ENCODE results near the gene UBAC1.
"Not testable (repeated sequence)": the region's sequence is repeated elsewhere in the genome, so short reads cannot be mapped to it uniquely, and the experiment has no call there.

The UBAC1 gene

DNA sequence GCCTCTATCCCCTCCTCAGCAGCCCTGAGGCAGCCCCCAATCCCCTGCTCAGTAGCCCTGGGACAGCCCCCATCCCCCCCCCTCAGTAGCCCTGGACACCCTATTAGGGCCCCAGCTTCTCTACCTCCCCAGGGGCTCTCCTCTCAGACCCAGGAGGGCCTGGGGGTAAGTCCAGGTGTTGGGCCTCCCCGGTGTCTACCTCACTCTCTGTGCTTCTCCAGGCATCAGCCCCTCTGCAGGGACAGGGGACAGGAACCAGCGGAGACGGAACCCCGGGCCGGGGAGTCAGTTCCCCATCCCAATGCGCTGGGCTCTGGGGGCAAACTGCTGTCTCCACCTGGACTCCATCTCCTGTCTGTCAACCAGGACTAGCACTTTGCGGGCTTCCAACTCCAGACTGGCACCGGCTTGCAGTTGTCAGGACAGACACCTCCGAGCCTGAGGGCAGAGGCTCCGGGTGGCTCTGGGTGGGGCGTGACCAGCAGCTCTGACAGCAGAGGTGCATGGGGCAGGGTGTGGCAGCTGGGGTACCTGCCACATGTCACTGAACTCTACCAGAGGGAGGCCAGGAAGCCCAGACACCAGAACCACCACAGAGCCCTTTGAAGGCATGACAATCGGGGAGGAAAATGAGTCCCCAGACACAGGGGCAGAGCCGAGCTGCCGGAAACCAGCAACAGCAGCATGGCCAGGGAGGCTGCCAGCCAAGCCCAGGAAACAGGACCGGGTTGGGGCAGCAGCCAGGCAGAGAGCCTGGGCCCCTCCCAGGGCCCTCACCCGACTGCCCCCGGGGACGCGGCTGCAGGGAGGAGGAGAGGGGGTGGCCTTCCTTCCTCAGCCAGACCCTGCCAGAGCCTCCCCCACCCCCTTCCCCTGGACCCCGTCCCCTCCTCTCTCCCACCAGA, 17.7 kb upstream of the UBAC1 start:
- no peak overlapping the region for H3K4me3 ChIP-seq (ENCODE audit: low read depth, low read length)

DNA sequence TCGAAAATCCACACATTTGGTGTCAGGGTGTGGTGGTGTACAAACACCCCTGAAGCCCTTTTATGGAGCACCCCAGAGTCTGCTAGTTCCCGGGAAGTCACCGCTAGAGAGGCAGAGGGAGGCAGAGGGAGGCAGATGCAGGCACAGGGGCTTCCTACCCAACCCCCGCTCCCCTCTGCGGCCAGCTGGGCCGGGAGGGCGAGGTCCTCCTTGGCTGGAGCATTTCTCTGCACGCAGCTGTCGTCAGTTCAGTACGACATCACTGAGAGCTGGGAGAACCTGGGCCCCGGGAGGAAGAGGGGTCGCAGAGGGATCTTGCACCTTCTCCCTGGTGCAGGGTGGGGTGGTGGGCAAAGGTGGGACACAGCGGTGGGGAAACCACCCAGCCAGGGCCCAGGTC, 15.8 kb upstream of the UBAC1 start:
- H3K4me3 ChIP-seq (ENCODE audit: low read depth, low read length): no peak overlapping the region

- H3K4me3 ChIP-seq (ENCODE audit: low read depth, low read length): no peak overlapping the region
Observed at GRCh38 chr9:135976531-135976930, 15.4 kb upstream of the UBAC1 start.

- no peak overlapping the region for H3K4me3 ChIP-seq (ENCODE audit: low read depth, low read length)
Observed at GRCh38 chr9:135975834-135976233, 14.7 kb upstream of the UBAC1 start.

DNA sequence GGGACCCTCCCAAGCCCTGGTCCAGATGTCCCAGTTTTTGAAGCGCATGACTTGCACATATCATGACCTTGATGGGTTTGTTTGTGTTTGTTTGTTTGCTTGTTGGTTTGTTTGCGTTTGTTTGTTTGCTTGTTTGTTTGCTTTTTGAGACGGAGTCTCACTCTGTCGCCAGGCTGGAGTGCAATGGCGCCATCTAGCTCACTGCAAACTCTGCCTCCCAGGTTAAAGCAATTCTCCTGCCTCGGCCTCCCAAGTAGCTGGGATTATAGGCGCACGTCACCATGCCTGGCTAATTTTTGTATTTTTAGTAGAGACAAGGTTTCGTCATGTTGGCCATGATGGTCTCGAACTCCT, 13.0 kb upstream of the UBAC1 start:
- H3K4me3 ChIP-seq (ENCODE audit: low read depth, low read length): no peak overlapping the region

DNA sequence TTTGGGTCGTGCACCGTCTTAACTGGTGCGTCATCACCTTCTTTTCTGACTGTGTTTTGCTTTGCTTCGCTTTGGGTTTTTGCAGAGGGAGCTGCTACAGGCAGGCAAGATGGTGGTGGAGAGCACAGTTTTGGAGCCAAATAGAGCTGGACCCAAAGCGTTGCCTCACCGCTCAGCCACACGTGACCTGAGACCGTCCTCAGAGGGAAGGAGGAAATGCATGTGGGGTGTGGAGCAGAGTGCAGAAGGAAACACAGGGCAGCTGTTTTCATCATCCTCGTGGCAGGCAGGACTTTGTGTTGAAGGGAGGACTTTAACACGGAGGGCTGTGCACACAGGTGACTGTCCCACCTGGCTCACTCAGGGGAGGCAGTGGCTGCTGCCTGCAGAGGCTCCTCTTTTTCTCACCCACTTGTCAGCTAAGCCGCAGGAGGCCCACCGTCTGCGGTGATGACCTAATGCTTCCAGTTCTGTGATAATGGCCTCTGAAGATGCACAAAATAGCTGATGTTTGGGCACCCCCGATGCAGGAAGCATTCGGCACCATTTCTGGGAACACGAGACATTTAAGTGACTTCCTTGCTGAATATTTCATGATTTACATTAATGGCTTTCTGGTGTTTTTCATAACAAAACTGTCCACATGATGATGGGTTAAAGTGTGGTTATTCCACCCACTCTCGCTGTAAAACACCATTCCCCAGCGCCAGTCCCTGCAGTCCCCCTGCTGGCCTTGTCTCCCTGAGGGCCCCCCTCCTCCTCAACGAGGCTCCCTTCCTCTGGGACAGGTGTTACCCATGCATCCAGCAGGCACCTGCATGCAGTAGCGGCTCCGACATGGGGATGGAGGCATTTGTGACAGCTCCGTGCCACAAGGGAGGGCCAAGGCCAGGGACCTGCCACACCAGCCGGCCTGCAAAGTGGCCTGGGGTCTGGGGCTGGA, 12.4 kb upstream of the UBAC1 start:
- H3K4me3 ChIP-seq (ENCODE audit: low read depth, low read length): no peak overlapping the region

- no peak overlapping the region for H3K4me3 ChIP-seq (ENCODE audit: low read depth, low read length)
Observed at GRCh38 chr9:135971892-135972291, 10.7 kb upstream of the UBAC1 start.

GRCh38 chr9:135971111-135971766, 10.1 kb upstream of the UBAC1 start:
- no peak overlapping the region for H3K4me3 ChIP-seq (ENCODE audit: low read depth, low read length)

GRCh38 chr9:135970128-135970815, 9.1 kb upstream of the UBAC1 start:
- H3K4me3 ChIP-seq (ENCODE audit: low read depth, low read length): no peak overlapping the region

DNA sequence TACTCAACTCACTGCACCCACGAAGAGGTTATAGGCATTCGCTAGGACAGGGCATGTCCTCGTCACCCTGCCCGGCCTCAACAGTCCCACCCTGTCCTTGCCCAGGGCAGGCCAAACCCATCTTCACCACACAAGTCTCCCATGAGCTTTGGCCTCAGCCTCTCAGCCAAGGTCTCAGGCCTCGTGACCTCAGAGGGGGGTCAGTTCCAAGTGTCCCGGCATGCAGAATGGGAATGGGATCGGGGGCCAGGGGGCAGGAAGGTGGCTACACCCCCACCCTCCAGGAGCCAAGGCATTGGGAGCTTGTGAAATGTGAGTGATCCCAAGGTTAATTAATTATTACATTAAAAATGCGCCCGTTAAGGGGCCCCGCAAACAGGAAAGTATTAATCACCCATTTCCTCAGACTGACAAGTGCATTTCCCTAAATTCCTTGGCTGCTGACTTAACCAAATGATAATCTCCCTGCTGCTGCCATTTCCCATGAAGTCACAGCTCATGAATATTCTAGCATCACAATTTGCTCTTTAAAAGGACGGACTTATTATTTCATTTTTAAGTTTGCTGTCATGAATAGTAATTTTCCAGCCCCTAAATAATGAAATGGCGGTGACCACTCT, 8.0 kb upstream of the UBAC1 start:
- H3K4me3 ChIP-seq (ENCODE audit: low read depth, low read length): no peak overlapping the region

DNA sequence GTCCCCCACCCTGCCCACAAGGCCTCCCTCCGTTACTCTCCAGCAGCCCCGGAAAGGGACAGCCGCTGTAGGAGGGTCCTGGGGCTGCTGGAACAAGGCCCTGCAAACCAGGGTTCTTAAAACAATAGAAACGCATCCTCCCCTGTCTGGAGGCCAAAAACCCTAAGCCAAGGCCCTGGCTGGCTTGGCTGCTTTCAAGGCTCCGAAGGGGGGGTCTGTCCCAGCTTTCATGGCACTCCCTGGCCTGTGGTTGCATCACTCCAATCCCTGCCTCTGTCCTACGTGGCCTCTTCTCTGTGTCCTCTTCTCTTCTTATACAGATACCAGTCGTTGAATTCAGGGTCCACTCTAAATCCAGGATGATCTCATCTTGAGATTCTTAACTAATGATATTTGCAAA, 7.4 kb upstream of the UBAC1 start:
- no peak overlapping the region for H3K4me3 ChIP-seq (ENCODE audit: low read depth, low read length)

GRCh38 chr9:135968083-135968476, 6.9 kb upstream of the UBAC1 start:
- no peak overlapping the region for H3K4me3 ChIP-seq (ENCODE audit: low read depth, low read length)

DNA sequence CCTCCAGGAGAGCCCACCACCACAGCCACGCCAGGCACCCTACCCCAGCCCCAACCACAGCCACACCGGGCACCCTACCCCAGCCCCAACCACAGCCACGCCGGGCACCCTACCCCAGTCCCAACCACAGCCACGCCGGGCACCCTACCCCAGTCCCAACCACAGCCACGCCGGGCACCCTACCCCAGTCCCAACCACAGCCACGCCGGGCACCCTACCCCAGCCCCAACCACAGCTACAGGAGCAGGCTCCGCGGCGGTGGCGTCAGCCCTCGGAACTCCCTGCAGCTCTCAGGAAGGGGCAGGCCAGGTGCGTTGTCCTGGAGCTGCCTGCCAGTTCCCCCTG, 5.7 kb upstream of the UBAC1 start:
- not testable (repeated sequence) for H3K4me3 ChIP-seq (ENCODE audit: low read depth, low read length)

- no peak overlapping the region for H3K4me3 ChIP-seq (ENCODE audit: low read depth, low read length)
Observed at GRCh38 chr9:135965124-135965756, 4.1 kb upstream of the UBAC1 start.

DNA sequence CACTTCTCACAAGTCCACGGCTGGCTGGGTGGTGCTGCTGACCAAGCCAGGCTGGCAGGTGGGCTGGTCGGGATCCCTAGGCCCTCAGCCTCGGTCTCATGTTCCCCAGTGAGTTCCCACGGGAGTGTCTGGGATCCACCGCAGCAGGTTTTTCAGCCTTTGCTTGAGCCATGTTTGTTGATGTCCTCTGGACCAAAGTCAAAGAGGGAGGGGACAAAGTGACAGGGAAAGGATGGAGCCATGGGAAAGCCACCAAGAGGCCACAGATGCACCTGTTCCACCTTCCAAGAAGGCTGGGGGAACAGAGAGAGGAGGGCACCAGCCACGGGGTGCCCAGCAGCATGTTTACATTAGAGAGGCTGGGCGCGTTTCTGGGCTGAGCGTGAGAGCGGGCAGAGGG, 2.8 kb upstream of the UBAC1 start:
- H3K4me3 ChIP-seq (ENCODE audit: low read depth, low read length): no peak overlapping the region

GRCh38 chr9:135963338-135963737, 2.2 kb upstream of the UBAC1 start:
- H3K4me3 ChIP-seq (ENCODE audit: low read depth, low read length): no peak overlapping the region

GRCh38 chr9:135962696-135963307, 1.6 kb upstream of the UBAC1 start:
- H3K4me3 ChIP-seq (ENCODE audit: low read depth, low read length): no peak overlapping the region

DNA sequence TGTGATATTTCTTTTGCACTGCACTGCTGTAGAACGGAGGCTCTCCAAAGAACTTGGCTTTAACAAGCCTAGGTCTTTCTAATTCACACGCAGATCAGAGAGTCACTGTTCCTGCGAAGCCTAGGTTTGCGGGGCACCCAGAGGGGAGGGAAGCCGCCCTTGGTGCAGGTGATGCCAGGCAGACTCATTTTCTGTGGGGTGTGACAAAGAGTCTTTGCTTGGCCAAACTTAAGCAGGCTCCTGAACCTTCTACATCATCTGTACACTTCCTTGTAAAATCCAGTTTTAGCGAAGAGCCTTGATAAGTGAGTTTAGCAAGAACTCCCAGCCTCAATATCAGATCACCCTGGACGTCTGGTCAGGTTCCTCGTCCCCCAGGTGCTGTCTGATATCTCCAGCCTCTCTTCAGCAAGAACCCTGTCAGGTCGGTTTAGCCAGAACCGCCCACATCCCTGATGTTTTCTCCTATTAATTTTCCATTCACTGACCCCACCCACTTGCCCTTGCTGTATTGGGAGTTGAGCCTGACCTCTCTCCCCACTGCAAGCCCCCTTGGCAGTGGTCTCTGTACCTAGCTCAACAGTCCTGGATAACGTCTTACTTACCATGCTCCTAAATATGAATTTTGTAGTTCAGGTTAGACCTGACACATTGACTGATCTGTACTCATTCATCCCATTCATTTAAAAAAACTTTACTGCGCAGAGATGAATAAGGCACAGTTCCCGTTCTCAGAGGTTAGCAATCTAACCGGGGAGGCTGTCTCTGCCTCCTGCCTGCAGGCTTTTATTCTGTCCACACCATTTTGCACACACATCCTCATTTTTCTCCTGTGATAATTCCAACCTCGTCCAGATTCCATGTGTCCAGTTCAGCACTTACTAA, 880 bp upstream of the UBAC1 start:
- no peak overlapping the region for H3K4me3 ChIP-seq (ENCODE audit: low read depth, low read length)

All from iPS-11a (cell line).